ENCODE data around the gene MAML3.

Gene MAML3

GRCh38 chr4:140140566-140140965, 13.4 kb downstream of the MAML3 start:
- CTCF ChIA-PET, result interaction anchor here (0.7 to 1.8 kb wide), 5 partner anchors 8 to 37 kb away, joined by 3 to 9 read pairs (median 4); no protein-coding TSS in a partner anchor
- WGBS (ENCODE audit: insufficient coverage), result 96% methylated on average over 3 of the region's 3 CpGs
- no peaks in the 10 kb centered on the region for H3K9me3 ChIP-seq (ENCODE audit: control extremely low read depth in 1 of 5, control insufficient read depth in 4 of 5, insufficient read depth in 2 of 5, low read depth in 1 of 5, low read length in 4 of 5)
- peak overlapping the region in 1 of 7 experiments; percentile 11 for H3K4me3 ChIP-seq (ENCODE audit: control insufficient read depth in 1 of 7, extremely low read depth in 1 of 7, insufficient read depth in 4 of 7, low read depth in 2 of 7, low read length in 6 of 7)
- H3K4me1 ChIP-seq (ENCODE audit: control extremely low read depth in 1 of 4, control insufficient read depth in 4 of 4, insufficient read depth in 4 of 4, low read length in 3 of 4), result peaks cover 12 to 44% (median 31%) of the 10 kb centered on the region in 4 experiments
- H3K27ac ChIP-seq (ENCODE audit: insufficient read depth in 1 of 2, low read depth in 1 of 2, low read length in 2 of 2, poor library complexity in 1 of 2, severe bottlenecking in 2 of 2), result no peak overlapping the region
- H3K27me3 ChIP-seq (replicated peaks in 2 of 5; ENCODE audit: control insufficient read depth in 4 of 5, insufficient read depth in 5 of 5, low read length in 4 of 5), result no peaks in the 10 kb centered on the region
- H3K36me3 ChIP-seq (ENCODE audit: control insufficient read depth in 4 of 4, insufficient read depth in 4 of 4, low read length in 3 of 4), result no peaks in the 10 kb centered on the region
- POLR2A ChIA-PET, result no interaction called here
- DNase-seq, result no peak

GRCh38 chr4:140138428-140138827, 15.6 kb downstream of the MAML3 start:
- Histone ChIP-seq H3K4me1 (ENCODE audit: control extremely low read depth in 1 of 4, control insufficient read depth in 4 of 4, insufficient read depth in 4 of 4, low read length in 3 of 4) (peaks cover 12 to 49% (median 30%) of the 10 kb centered on the region in 4 experiments), H3K27ac (ENCODE audit: insufficient read depth in 1 of 2, low read depth in 1 of 2, low read length in 2 of 2, poor library complexity in 1 of 2, severe bottlenecking in 2 of 2) (no peak overlapping the region), H3K9me3 (ENCODE audit: control extremely low read depth in 1 of 5, control insufficient read depth in 4 of 5, insufficient read depth in 2 of 5, low read depth in 1 of 5, low read length in 4 of 5) (no peaks in the 10 kb centered on the region), H3K4me3 (ENCODE audit: control insufficient read depth in 1 of 7, extremely low read depth in 1 of 7, insufficient read depth in 4 of 7, low read depth in 2 of 7, low read length in 6 of 7) (no peak overlapping the region), H3K36me3 (ENCODE audit: control insufficient read depth in 4 of 4, insufficient read depth in 4 of 4, low read length in 3 of 4) (no peaks in the 10 kb centered on the region), H3K27me3 (replicated peaks in 2 of 5; ENCODE audit: control insufficient read depth in 4 of 5, insufficient read depth in 5 of 5, low read length in 4 of 5) (no peaks in the 10 kb centered on the region)
- 100% methylated on average over 5 of the region's 6 CpGs for WGBS (ENCODE audit: insufficient coverage)
- CTCF ChIA-PET, result no interaction called here
- POLR2A ChIA-PET, result interaction anchor here (1.2 kb wide), 1 partner anchor 13 kb away, joined by 3 read pairs; no protein-coding TSS in a partner anchor
- no peak for DNase-seq

- DNase-seq, result peak in 2 of 3 donors; percentile 36 to 48
- Histone ChIP-seq H3K9me3 (ENCODE audit: control extremely low read depth in 1 of 5, control insufficient read depth in 4 of 5, insufficient read depth in 2 of 5, low read depth in 1 of 5, low read length in 4 of 5) (no peaks in the 10 kb centered on the region), H3K4me3 (ENCODE audit: control insufficient read depth in 1 of 7, extremely low read depth in 1 of 7, insufficient read depth in 4 of 7, low read depth in 2 of 7, low read length in 6 of 7) (no peak overlapping the region), H3K4me1 (ENCODE audit: control extremely low read depth in 1 of 4, control insufficient read depth in 4 of 4, insufficient read depth in 4 of 4, low read length in 3 of 4) (peaks cover 10 to 47% (median 27%) of the 10 kb centered on the region in 4 experiments), H3K27ac (ENCODE audit: insufficient read depth in 1 of 2, low read depth in 1 of 2, low read length in 2 of 2, poor library complexity in 1 of 2, severe bottlenecking in 2 of 2) (no peak overlapping the region), H3K36me3 (ENCODE audit: control insufficient read depth in 4 of 4, insufficient read depth in 4 of 4, low read length in 3 of 4) (no peaks in the 10 kb centered on the region), H3K27me3 (replicated peaks in 2 of 5; ENCODE audit: control insufficient read depth in 4 of 5, insufficient read depth in 5 of 5, low read length in 4 of 5) (no peaks in the 10 kb centered on the region)
- WGBS (ENCODE audit: insufficient coverage), result 82% methylated on average over 3 of the region's 3 CpGs
- POLR2A ChIA-PET, result no interaction called here
- CTCF ChIA-PET, result no interaction called here
Measured at GRCh38 chr4:140137671-140138070, 16.3 kb downstream of the MAML3 start.

GRCh38 chr4:140136509-140136908, 17.5 kb downstream of the MAML3 start:
- CTCF ChIA-PET, result interaction anchor here (0.5 to 1.0 kb wide), 2 partner anchors 84 to 106 kb away, joined by 3 read pairs; no protein-coding TSS in a partner anchor
- no peaks in the 10 kb centered on the region for H3K27me3 ChIP-seq (replicated peaks in 2 of 5; ENCODE audit: control insufficient read depth in 4 of 5, insufficient read depth in 5 of 5, low read length in 4 of 5)
- H3K4me3 ChIP-seq (ENCODE audit: control insufficient read depth in 1 of 7, extremely low read depth in 1 of 7, insufficient read depth in 4 of 7, low read depth in 2 of 7, low read length in 6 of 7), result no peak overlapping the region
- H3K27ac ChIP-seq (ENCODE audit: insufficient read depth in 1 of 2, low read depth in 1 of 2, low read length in 2 of 2, poor library complexity in 1 of 2, severe bottlenecking in 2 of 2), result no peak overlapping the region
- peak; percentile 52 to 88 (median 80) for DNase-seq
- 100% methylated on average over 1 of the region's 4 CpGs for WGBS (ENCODE audit: insufficient coverage)
- POLR2A ChIA-PET, result no interaction called here
- no peaks in the 10 kb centered on the region for H3K9me3 ChIP-seq (ENCODE audit: control extremely low read depth in 1 of 5, control insufficient read depth in 4 of 5, insufficient read depth in 2 of 5, low read depth in 1 of 5, low read length in 4 of 5)
- H3K4me1 ChIP-seq (ENCODE audit: control extremely low read depth in 1 of 4, control insufficient read depth in 4 of 4, insufficient read depth in 4 of 4, low read length in 3 of 4), result peaks cover 10 to 44% (median 25%) of the 10 kb centered on the region in 4 experiments
- H3K36me3 ChIP-seq (ENCODE audit: control insufficient read depth in 4 of 4, insufficient read depth in 4 of 4, low read length in 3 of 4), result peaks cover 0 to 6% (median 0%) of the 10 kb centered on the region in 4 experiments

- 87% methylated on average over 5 of the region's 8 CpGs for WGBS (ENCODE audit: insufficient coverage)
Measured at GRCh38 chr4:140135529-140136088, 18.4 kb downstream of the MAML3 start.

GRCh38 chr4:140134746-140135425, 19.1 kb downstream of the MAML3 start:
- H3K4me1 ChIP-seq (ENCODE audit: control extremely low read depth in 1 of 4, control insufficient read depth in 4 of 4, insufficient read depth in 4 of 4, low read length in 3 of 4), result peaks cover 2 to 37% (median 12%) of the 10 kb centered on the region in 4 experiments
- CTCF ChIA-PET, result interaction anchor here (1.0 kb wide), 1 partner anchor 10 kb away, joined by 3 read pairs; no protein-coding TSS in a partner anchor
- WGBS (ENCODE audit: insufficient coverage), result 95% methylated on average over 9 of the region's 9 CpGs

More at GRCh38 chr4:140135529-140136088, 18.4 kb downstream of the MAML3 start:
- no peak overlapping the region for H3K27ac ChIP-seq (ENCODE audit: insufficient read depth in 1 of 2, low read depth in 1 of 2, low read length in 2 of 2, poor library complexity in 1 of 2, severe bottlenecking in 2 of 2)
- H3K4me1 ChIP-seq (ENCODE audit: control extremely low read depth in 1 of 4, control insufficient read depth in 4 of 4, insufficient read depth in 4 of 4, low read length in 3 of 4), result peaks cover 4 to 41% (median 16%) of the 10 kb centered on the region in 4 experiments
- no peak overlapping the region for H3K4me3 ChIP-seq (ENCODE audit: control insufficient read depth in 1 of 7, extremely low read depth in 1 of 7, insufficient read depth in 4 of 7, low read depth in 2 of 7, low read length in 6 of 7)
- no peaks in the 10 kb centered on the region for H3K27me3 ChIP-seq (replicated peaks in 2 of 5; ENCODE audit: control insufficient read depth in 4 of 5, insufficient read depth in 5 of 5, low read length in 4 of 5)
- no peaks in the 10 kb centered on the region for H3K9me3 ChIP-seq (ENCODE audit: control extremely low read depth in 1 of 5, control insufficient read depth in 4 of 5, insufficient read depth in 2 of 5, low read depth in 1 of 5, low read length in 4 of 5)
- POLR2A ChIA-PET, result no interaction called here
- DNase-seq, result no peak
- peaks cover 0 to 7% (median 0%) of the 10 kb centered on the region in 4 experiments for H3K36me3 ChIP-seq (ENCODE audit: control insufficient read depth in 4 of 4, insufficient read depth in 4 of 4, low read length in 3 of 4)
- CTCF ChIA-PET, result interaction anchor here (1.0 kb wide), 1 partner anchor 9 kb away, joined by 3 read pairs; no protein-coding TSS in a partner anchor

GRCh38 chr4:140133576-140133975, 20.4 kb downstream of the MAML3 start:
- POLR2A ChIA-PET, result no interaction called here
- H3K36me3 ChIP-seq (ENCODE audit: control insufficient read depth in 4 of 4, insufficient read depth in 4 of 4, low read length in 3 of 4), result peaks cover 0 to 10% (median under 1%) of the 10 kb centered on the region in 4 experiments

More at GRCh38 chr4:140134746-140135425, 19.1 kb downstream of the MAML3 start:
- no peak for DNase-seq
- Histone ChIP-seq H3K27ac (ENCODE audit: insufficient read depth in 1 of 2, low read depth in 1 of 2, low read length in 2 of 2, poor library complexity in 1 of 2, severe bottlenecking in 2 of 2) (no peak overlapping the region), H3K36me3 (ENCODE audit: control insufficient read depth in 4 of 4, insufficient read depth in 4 of 4, low read length in 3 of 4) (peaks cover 0 to 7% (median 0%) of the 10 kb centered on the region in 4 experiments), H3K4me3 (ENCODE audit: control insufficient read depth in 1 of 7, extremely low read depth in 1 of 7, insufficient read depth in 4 of 7, low read depth in 2 of 7, low read length in 6 of 7) (no peak overlapping the region), H3K27me3 (replicated peaks in 2 of 5; ENCODE audit: control insufficient read depth in 4 of 5, insufficient read depth in 5 of 5, low read length in 4 of 5) (no peaks in the 10 kb centered on the region), H3K9me3 (ENCODE audit: control extremely low read depth in 1 of 5, control insufficient read depth in 4 of 5, insufficient read depth in 2 of 5, low read depth in 1 of 5, low read length in 4 of 5) (no peaks in the 10 kb centered on the region)
- POLR2A ChIA-PET, result no interaction called here

More at GRCh38 chr4:140133576-140133975, 20.4 kb downstream of the MAML3 start:
- no peak overlapping the region for H3K27ac ChIP-seq (ENCODE audit: insufficient read depth in 1 of 2, low read depth in 1 of 2, low read length in 2 of 2, poor library complexity in 1 of 2, severe bottlenecking in 2 of 2)
- peaks cover 2 to 37% (median 11%) of the 10 kb centered on the region in 4 experiments for H3K4me1 ChIP-seq (ENCODE audit: control extremely low read depth in 1 of 4, control insufficient read depth in 4 of 4, insufficient read depth in 4 of 4, low read length in 3 of 4)
- no peaks in the 10 kb centered on the region for H3K27me3 ChIP-seq (replicated peaks in 2 of 5; ENCODE audit: control insufficient read depth in 4 of 5, insufficient read depth in 5 of 5, low read length in 4 of 5)
- no peaks in the 10 kb centered on the region for H3K9me3 ChIP-seq (ENCODE audit: control extremely low read depth in 1 of 5, control insufficient read depth in 4 of 5, insufficient read depth in 2 of 5, low read depth in 1 of 5, low read length in 4 of 5)
- DNase-seq, result no peak
- 83% methylated on average over 2 of the region's 3 CpGs for WGBS (ENCODE audit: insufficient coverage)
- H3K4me3 ChIP-seq (ENCODE audit: control insufficient read depth in 1 of 7, extremely low read depth in 1 of 7, insufficient read depth in 4 of 7, low read depth in 2 of 7, low read length in 6 of 7), result no peak overlapping the region
- CTCF ChIA-PET, result no interaction called here
